Thymus (tissue), 11 donors: ENCODE results near the gene SNX22. TPM values are rescaled to one million over a fixed set of nuclear protein-coding genes. Genes with fewer than 3 reads are reported as not detected.

Experiments
- DNase-seq, 9 donors: peaks; one replicate each; pipeline ENCODE4 v3.0.0-alpha.2; 2013; ENCODE audit warnings: low spot score in 9 of 9, low read depth in 6 of 9, missing footprints in 1 of 9
- H3K27ac ChIP-seq, 2 donors: one replicate each; pipeline ENCODE4 v1.5.1; 2013; ENCODE audit warnings: control low read depth in 1 of 2, low read depth in 1 of 2, low read length in 1 of 2, mild to moderate bottlenecking in 1 of 2, moderate library complexity in 1 of 2
- H3K27me3 ChIP-seq, 2 donors: one replicate each; pipeline ENCODE4 v1.5.1; 2013; ENCODE audit warnings: low read length in 1 of 2; ENCODE audit not compliant: control insufficient read depth in 2 of 2, insufficient read depth in 1 of 2
- H3K36me3 ChIP-seq, 2 donors: one replicate each; pipeline ENCODE4 v1.5.1; 2013; ENCODE audit warnings: low read length in 1 of 2, mild to moderate bottlenecking in 1 of 2, moderate library complexity in 1 of 2; ENCODE audit not compliant: control insufficient read depth in 2 of 2, insufficient read depth in 2 of 2
- H3K4me1 ChIP-seq, 2 donors: one replicate each; pipeline ENCODE4 v1.5.1; 2013; ENCODE audit warnings: low read length in 2 of 2; ENCODE audit not compliant: control insufficient read depth in 2 of 2, insufficient read depth in 2 of 2
- H3K4me3 ChIP-seq, 2 donors: one replicate each; pipeline ENCODE4 v1.5.1; 2013; ENCODE audit warnings: low read length in 2 of 2, control low read depth in 1 of 2, mild to moderate bottlenecking in 1 of 2
- H3K9me3 ChIP-seq, 2 donors: one replicate each; pipeline ENCODE4 v1.5.1; 2013; ENCODE audit warnings: low read length in 1 of 2, mild to moderate bottlenecking in 1 of 2; ENCODE audit not compliant: control insufficient read depth in 2 of 2, insufficient read depth in 1 of 2
- WGBS: extraction: QIAGEN DNeasy Blood & Tissue Kit; methylation state at CpG from one replicate; pipeline ENCODE4 v1.1.7; 2013; 5-methylcytosine and 5-hydroxymethylcytosine counted together
- polyA plus RNA-seq: library from polyadenylated mRNA; stranded (reverse); fragments of 200-250 nt; gene quantifications from one replicate; pipeline ENCODE4 v1.2.3, GENCODE V29; 2013
- total RNA-seq: library from RNA; stranded (reverse); fragments of 120-200 nt; gene quantifications from one replicate; pipeline ENCODE4 v1.2.4, GENCODE V29; 2013
- donor health status: healthy.

The SNX22 gene
- total and polyA plus RNA-seq, 2 donors: 9.4 to 23.9 TPM

GRCh38 chr15:64149424-64149823 is 2.1 kb upstream of the SNX22 start:
- no peak overlapping the region for H3K4me3 ChIP-seq
- peaks cover 25 to 51% of the 10 kb centered on the region in 2 donors for H3K4me1 ChIP-seq
- peaks cover 18 to 19% of the 10 kb centered on the region in 2 donors for H3K36me3 ChIP-seq
- no peaks in the 10 kb centered on the region for H3K9me3 ChIP-seq
- peak overlapping the region; percentile 19 to 52 for H3K27ac ChIP-seq
- peaks cover 20 to 27% of the 10 kb centered on the region in 2 donors for H3K27me3 ChIP-seq
- DNase-seq: peak in 1 of 9 donors; percentile 60

- H3K36me3 ChIP-seq: peaks cover 15 to 18% of the 10 kb centered on the region in 2 donors
- H3K27me3 ChIP-seq: peaks cover 20 to 27% of the 10 kb centered on the region in 2 donors
- H3K27ac ChIP-seq: peak overlapping the region in 1 of 2 donors; percentile 52
- DNase-seq: peak in 1 of 9 donors; percentile 41
- H3K4me1 ChIP-seq: peaks cover 25 to 49% of the 10 kb centered on the region in 2 donors
- H3K9me3 ChIP-seq: no peaks in the 10 kb centered on the region
- WGBS: 69% methylated on average over 9 of the region's 9 CpGs
- H3K4me3 ChIP-seq: no peak overlapping the region
These were observed 1.5 kb upstream of the SNX22 start for GRCh38 chr15:64149893-64150578.

GRCh38 chr15:64152507-64153387 is 1.2 kb downstream of the SNX22 start:
- Histone ChIP-seq H3K4me1 (peaks cover 25 to 41% of the 10 kb centered on the region in 2 donors), H3K27me3 (peaks cover 20 to 27% of the 10 kb centered on the region in 2 donors), H3K36me3 (peaks cover 31 to 39% of the 10 kb centered on the region in 2 donors), H3K9me3 (no peaks in the 10 kb centered on the region), H3K27ac (peak overlapping the region in 1 of 2 donors; percentile 9), H3K4me3 (peak overlapping the region; percentile 11 to 47)
- WGBS: 28% methylated on average over 27 of the region's 27 CpGs
- peak in 1 of 9 donors; percentile 41 for DNase-seq

- WGBS: 33% methylated on average over 12 of the region's 12 CpGs
- DNase-seq: peak; percentile 70 to 91 (median 80)
- H3K4me1 ChIP-seq: peaks cover 25 to 41% of the 10 kb centered on the region in 2 donors
- H3K9me3 ChIP-seq: no peaks in the 10 kb centered on the region
- H3K27ac ChIP-seq: peak overlapping the region; percentile 9 to 18
- H3K27me3 ChIP-seq: peaks cover 20 to 27% of the 10 kb centered on the region in 2 donors
- peaks cover 41 to 49% of the 10 kb centered on the region in 2 donors for H3K36me3 ChIP-seq
- H3K4me3 ChIP-seq: peak overlapping the region; percentile 2 to 5
These were observed 2.2 kb downstream of the SNX22 start for GRCh38 chr15:64153480-64154367.

GRCh38 chr15:64155802-64156651 is 4.5 kb downstream of the SNX22 start:
- no peak for DNase-seq
- Histone ChIP-seq H3K9me3 (no peaks in the 10 kb centered on the region), H3K27ac (no peak overlapping the region), H3K36me3 (peaks cover 61 to 68% of the 10 kb centered on the region in 2 donors), H3K27me3 (peaks cover 20 to 25% of the 10 kb centered on the region in 2 donors), H3K4me1 (peaks cover 23 to 36% of the 10 kb centered on the region in 2 donors), H3K4me3 (no peak overlapping the region)
- WGBS: 98% methylated on average over 15 of the region's 15 CpGs

GRCh38 chr15:64156652-64157331 is 5.3 kb downstream of the SNX22 start:
- 97% methylated on average over 16 of the region's 16 CpGs for WGBS

GRCh38 chr15:64157599-64158125 is 6.1 kb downstream of the SNX22 start:
- Histone ChIP-seq H3K4me1 (peaks cover 17 to 35% of the 10 kb centered on the region in 2 donors), H3K9me3 (no peaks in the 10 kb centered on the region), H3K36me3 (peaks cover 71 to 72% of the 10 kb centered on the region in 2 donors), H3K27me3 (peaks cover 7 to 8% of the 10 kb centered on the region in 2 donors), H3K27ac (no peak overlapping the region), H3K4me3 (no peak overlapping the region)
- no peak for DNase-seq
- WGBS: 98% methylated on average over 1 of the region's 1 CpG

More at GRCh38 chr15:64156652-64157331, 5.3 kb downstream of the SNX22 start:
- peaks cover 16 to 17% of the 10 kb centered on the region in 2 donors for H3K27me3 ChIP-seq
- H3K4me3 ChIP-seq: no peak overlapping the region
- H3K36me3 ChIP-seq: peaks cover 69 to 72% of the 10 kb centered on the region in 2 donors
- peaks cover 21 to 38% of the 10 kb centered on the region in 2 donors for H3K4me1 ChIP-seq
- no peak for DNase-seq
- no peaks in the 10 kb centered on the region for H3K9me3 ChIP-seq
- H3K27ac ChIP-seq: peak overlapping the region in 1 of 2 donors; percentile 38
